IPS-18c (cell line): ENCODE measurements around the gene EIF1AX.
"Not testable (repeated sequence)": the region's sequence is repeated elsewhere in the genome, so short reads cannot be mapped to it uniquely, and the experiment has no call there.

ENCODE experiments used
- H3K4me3 ChIP-seq: 2 replicates; pipeline ENCODE4 v1.7.0; 2013; ENCODE audit warnings: low read depth, mild to moderate bottlenecking, low read length, moderate library complexity; ENCODE audit not compliant: insufficient read depth
- H3K9me3 ChIP-seq: one replicate; pipeline ENCODE4 v1.6.1; 2013; ENCODE audit warnings: mild to moderate bottlenecking, low read length, moderate library complexity; ENCODE audit not compliant: control insufficient read depth, insufficient read depth

The EIF1AX gene

DNA sequence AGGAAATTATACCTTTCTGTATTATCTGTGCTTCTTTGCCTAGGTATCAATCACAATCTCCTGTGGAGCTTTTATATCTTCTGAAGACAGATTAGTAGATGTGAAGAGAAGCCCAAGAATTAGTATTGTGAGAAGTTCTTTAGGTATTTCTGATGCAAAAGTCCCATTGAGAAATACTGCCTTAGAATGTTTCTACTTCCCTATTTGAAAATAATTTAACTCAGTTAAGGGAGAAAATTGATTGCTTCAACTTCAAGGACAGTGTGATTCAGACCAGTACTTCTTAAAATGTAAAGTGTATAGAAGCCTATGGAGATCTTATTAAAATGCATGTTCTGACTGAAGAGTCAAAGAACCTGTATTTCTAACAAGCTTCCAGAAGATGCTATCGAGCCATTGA is 9.0 kb downstream of the EIF1AX start:
- Histone ChIP-seq H3K9me3 (no peaks in the 10 kb centered on the region), H3K4me3 (no peak overlapping the region)

DNA sequence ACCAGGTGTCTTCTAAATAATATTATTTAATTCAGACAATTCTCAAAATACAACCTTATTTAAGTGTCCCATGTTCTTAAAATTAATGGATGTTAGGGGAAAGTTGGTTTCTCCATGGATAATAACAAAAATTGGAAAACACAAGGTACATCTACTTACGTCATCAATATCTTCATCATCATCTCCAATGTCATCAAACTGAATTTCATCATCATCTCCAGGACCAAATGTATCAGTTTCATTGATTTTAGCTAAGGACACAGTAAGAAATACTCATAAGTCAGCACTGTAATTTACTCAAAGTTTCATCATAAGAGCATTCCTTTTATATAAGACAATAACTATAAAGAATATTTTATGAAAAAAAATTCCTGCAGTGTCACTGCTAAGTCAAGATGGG is 11.3 kb downstream of the EIF1AX start:
- no peak overlapping the region for H3K4me3 ChIP-seq

GRCh38 chrX:20129547-20129946 is 12.1 kb downstream of the EIF1AX start:
- no peak overlapping the region for H3K4me3 ChIP-seq
- no peaks in the 10 kb centered on the region for H3K9me3 ChIP-seq

More for the DNA sequence above, 11.3 kb downstream of the EIF1AX start:
- H3K9me3 ChIP-seq, result no peaks in the 10 kb centered on the region

GRCh38 chrX:20128670-20129069 is 13.0 kb downstream of the EIF1AX start:
- H3K4me3 ChIP-seq, result no peak overlapping the region
- H3K9me3 ChIP-seq, result no peaks in the 10 kb centered on the region

DNA sequence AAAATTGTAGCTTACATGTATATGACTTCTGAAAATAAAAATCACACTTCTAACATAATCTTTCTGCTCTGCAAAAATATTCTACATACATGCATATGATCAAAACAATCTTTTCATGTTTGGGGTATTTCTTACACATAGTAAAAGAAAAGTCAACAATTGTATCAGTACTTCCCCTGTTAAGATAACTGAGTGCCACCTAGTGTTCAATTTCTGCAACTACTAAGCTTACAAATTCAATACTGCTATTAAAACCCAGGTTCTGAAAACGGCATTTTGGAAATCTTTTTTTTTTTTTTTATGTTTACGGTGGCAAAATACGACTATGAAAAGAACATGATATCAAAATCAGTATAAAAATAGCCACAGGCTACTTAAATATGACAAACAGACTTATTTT is 14.2 kb downstream of the EIF1AX start:
- not testable (repeated sequence) for H3K4me3 ChIP-seq, H3K9me3 ChIP-seq

- H3K9me3 ChIP-seq, H3K4me3 ChIP-seq: not testable (repeated sequence)
Measured at GRCh38 chrX:20126833-20127232, 14.8 kb downstream of the EIF1AX start.

DNA sequence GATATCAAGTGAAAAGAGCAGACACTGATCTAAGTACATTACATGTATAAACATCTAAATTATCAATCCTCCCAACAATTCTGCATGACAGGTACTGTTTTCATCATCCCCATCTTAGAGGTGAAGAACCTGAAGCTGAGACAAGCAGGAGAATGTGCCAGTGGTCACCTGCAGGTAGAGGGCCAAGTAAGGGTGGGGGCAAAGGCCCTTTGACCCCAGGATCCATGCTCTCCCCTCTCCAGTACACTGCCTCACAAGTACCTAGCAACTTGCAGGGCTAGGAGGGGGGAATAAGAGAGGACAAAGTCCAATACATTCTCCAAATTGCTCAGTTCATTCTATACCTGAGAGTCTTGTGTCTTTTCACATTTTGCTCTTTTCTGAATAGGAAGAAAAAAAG is 16.7 kb downstream of the EIF1AX start:
- Histone ChIP-seq H3K9me3 (no peaks in the 10 kb centered on the region), H3K4me3 (no peak overlapping the region)

DNA sequence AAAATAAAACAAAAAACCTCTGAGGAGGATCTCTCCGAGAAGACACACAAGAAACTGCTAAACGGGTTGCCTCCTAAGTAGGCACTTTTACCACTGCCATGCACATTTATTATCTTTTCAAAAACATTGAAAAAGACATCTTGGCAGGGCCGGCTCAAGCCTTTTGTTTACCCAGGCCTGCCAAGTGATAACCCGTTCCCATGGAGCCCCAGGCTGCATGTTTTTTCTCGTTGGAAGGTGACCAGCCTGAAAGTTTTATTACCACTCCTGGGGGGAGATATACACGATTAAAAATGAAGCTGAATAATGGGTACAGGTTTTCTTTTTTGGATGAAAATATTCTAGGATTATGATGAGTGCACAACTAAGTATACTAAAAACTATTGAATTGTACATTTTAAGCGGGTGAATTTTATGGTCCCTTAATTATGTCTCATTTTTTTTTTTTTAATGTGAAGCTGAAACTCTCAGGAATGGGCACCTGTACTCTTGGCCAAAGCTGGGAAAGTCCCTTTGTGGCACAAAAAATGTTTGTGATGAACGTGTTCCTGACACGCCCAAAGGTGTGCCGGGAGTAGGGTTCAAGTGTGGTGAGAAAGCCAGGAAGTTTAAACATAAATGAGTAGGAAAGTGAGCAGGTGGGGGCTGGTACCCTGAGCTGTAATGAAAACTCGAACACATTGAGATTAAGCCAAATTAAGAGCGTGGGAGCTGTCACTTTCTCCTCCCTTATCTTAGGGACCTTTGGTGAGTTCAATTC is 23.4 kb downstream of the EIF1AX start:
- Histone ChIP-seq H3K9me3 (peaks cover 9% of the 10 kb centered on the region), H3K4me3 (no peak overlapping the region)

DNA sequence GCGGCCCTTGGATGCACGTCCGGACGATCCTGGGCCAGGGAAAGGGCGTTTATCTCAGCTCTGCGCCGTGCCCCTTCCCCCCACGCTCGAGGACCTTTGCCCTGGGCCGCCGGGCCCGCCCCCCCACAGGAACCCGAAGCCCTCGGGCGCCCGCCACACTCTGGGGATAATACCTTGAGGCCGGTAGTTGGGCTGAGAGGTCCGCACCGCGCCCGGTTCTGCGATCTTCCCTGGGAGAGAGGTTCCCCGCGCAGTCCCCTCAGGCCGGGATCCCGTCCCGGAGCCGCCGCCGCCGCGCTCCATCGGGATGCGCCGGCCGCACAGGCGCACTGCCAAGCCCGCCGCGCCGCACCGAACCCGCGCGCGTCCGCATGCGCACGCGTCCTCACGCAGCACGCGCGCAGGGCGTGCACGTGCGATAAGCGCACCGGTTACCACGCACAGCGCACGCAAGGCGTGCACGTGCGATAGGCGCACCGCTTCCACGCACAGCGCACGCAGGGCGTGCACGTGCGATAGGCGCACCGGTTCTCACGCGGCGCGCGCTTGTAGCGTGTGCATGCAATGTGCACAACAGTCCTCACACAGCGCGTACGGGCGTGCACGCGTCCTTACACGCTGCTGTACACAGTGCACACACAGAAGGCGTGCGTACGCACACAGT is 24.9 kb downstream of the EIF1AX start, which contains the start of gene MAP7D2:
Gene MAP7D2, minus strand, starts transcription at position 331 of the 664 bp plus-strand sequence. Its CDS starts 28 bp downstream, at position 303.
- Histone ChIP-seq H3K4me3 (peak within 1 kb of the TSS; percentile 38), H3K9me3 (peaks cover 9% of the 10 kb centered on the region)

DNA sequence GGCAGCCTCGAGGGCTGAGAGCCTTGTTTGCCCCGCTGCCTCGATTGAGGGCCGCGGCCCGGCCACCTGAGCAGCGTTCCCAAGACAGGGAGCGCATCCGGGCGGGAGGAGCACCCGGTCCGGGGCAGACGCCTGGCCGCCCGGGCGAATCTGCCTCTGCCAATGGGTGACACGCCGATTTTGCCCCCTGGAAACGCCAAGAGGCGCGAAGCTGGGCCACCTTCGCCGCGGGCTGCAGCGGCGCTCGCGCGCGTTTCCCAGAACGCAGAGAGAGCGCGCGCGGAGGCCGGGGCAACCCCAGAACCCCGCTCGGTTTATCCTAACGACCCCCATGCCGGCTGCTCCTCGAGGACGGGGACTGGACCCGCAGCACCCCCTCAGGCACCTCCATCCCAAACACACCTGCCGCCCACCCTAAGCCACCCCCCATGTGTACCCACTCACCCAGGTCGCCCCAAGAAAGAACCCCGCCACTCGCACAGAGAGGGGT is 25.5 kb downstream of the EIF1AX start:
- peak overlapping the region; percentile 38 for H3K4me3 ChIP-seq
- peaks cover 9% of the 10 kb centered on the region for H3K9me3 ChIP-seq

DNA sequence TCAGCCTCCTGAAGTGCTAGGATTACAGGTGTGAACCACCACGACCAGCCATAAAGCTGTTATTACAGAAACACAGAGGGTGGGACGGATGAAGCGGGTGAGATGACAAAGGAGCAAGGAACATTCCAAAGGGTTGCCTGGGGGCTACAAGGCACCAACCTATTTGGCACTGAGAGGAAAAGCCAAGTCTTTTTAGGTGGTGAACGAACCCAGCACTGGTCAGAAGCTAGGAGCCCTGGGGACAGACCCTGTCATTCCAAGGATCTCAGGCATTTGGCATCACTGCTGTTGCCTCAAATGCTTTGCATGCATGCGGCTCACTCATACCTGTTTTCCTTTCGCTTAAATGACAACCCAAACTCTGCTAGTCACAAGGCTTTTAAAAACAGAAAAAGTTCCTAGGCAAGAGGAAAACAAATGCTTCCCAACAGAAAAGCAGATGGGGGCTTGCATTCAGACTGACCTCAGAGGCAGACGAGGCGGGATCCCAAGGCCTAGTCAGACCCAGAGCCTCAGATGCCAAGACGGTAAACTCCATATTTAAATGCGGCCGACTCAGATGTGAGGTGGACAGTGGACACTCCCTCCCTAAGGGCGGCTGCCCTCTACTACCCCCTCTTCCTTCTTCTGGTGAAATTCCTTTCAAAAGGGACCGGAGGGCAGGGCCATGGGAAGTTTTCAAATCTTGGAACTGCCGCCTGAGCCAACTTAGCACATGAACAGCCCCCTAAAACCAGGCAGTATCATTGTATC is 29.4 kb downstream of the EIF1AX start:
- Histone ChIP-seq H3K9me3 (peaks cover 9% of the 10 kb centered on the region), H3K4me3 (no peak overlapping the region)

GRCh38 chrX:20111271-20111670 is 30.4 kb downstream of the EIF1AX start:
- no peak overlapping the region for H3K4me3 ChIP-seq
- peaks cover 10% of the 10 kb centered on the region for H3K9me3 ChIP-seq

- H3K9me3 ChIP-seq, result peaks cover 6% of the 10 kb centered on the region
- H3K4me3 ChIP-seq, result no peak overlapping the region
Measured at GRCh38 chrX:20101934-20102581, 39.6 kb downstream of the EIF1AX start.

- H3K4me3 ChIP-seq, result no peak overlapping the region
Measured at GRCh38 chrX:20091499-20091898, 50.1 kb downstream of the EIF1AX start.

DNA sequence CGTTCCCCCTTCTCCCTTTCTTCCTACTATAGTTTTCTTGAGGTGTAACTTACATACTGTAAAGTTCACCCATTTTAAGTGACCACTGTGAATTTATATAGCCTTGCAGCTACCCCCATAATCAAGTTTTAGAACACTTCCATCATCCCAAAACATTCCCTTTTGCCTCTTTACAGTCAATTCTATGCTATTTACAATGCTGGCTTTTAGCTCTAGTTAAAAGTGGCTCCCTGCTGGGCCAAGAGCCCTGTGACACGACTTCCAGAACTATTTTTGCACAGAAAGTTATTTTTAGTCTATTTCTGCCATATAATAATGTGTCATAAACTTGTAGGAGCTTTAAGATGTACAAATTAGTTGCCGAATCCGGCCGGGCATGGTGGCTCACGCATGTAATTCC is 51.8 kb downstream of the EIF1AX start:
- H3K9me3 ChIP-seq, result peaks cover 2% of the 10 kb centered on the region

More at GRCh38 chrX:20091499-20091898, 50.1 kb downstream of the EIF1AX start:
- H3K9me3 ChIP-seq, result peaks cover 2% of the 10 kb centered on the region

GRCh38 chrX:20080277-20080676 is 61.4 kb downstream of the EIF1AX start:
- H3K9me3 ChIP-seq, result peaks cover 9% of the 10 kb centered on the region
- no peak overlapping the region for H3K4me3 ChIP-seq

More for the DNA sequence above, 51.8 kb downstream of the EIF1AX start:
- no peak overlapping the region for H3K4me3 ChIP-seq
